ENCODE results near the gene KIF26A.

DNA sequence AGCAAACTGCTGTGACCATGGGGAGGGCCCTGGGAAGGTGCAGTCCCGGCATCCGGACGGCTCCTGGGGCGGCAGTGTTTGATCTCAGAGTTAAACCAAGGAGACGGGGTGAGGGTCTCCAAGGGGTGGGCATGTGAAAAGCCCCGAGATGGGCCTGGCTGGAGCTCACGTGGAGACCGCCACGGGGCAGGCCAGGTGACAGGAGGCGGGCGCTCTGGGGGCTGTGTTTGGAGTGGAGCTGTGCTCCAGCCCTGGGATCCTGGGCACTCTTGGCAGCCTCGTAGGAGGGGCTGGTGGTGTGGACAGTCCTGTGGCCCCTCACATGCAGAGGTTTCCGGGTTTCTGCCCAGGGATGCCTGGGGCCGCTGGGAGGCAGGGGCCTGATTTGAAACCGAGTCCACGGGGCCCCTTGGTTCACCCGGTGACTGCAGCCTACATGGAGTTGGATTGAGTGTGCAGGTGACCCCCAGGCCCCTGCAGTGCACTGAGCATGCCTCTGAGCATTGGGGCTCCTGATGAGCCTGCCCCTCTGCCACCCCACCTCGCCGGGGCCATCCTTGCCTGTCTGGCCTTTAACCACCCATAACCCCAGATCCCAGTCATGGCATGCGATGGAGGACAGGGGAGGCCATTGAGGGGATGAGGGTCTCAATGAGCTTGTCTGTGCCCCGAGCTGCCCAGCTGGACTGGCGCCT, 8.4 kb downstream of the KIF26A start:
- TF ChIP-seq, protein P1, sequence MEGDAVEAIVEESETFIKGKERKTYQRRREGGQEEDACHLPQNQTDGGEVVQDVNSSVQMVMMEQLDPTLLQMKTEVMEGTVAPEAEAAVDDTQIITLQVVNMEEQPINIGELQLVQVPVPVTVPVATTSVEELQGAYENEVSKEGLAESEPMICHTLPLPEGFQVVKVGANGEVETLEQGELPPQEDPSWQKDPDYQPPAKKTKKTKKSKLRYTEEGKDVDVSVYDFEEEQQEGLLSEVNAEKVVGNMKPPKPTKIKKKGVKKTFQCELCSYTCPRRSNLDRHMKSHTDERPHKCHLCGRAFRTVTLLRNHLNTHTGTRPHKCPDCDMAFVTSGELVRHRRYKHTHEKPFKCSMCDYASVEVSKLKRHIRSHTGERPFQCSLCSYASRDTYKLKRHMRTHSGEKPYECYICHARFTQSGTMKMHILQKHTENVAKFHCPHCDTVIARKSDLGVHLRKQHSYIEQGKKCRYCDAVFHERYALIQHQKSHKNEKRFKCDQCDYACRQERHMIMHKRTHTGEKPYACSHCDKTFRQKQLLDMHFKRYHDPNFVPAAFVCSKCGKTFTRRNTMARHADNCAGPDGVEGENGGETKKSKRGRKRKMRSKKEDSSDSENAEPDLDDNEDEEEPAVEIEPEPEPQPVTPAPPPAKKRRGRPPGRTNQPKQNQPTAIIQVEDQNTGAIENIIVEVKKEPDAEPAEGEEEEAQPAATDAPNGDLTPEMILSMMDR (IDR thresholded peaks at IDR 0.05), result no peak
- TF ChIP-seq POLR2AphosphoS5 (IDR thresholded peaks at IDR 0.05), result no peak
- TF ChIP-seq EP300 (IDR thresholded peaks at IDR 0.05), result no peak

All from esophagus muscularis mucosa (tissue), 4 donors.